Ascending aorta (tissue), 2 donors: ENCODE results near the gene BOLA3. TPM values are rescaled to one million over a fixed set of nuclear protein-coding genes. Genes with fewer than 3 reads are reported as not detected.

Experiments
- DNase-seq, 2 donors: peaks; one replicate each; pipeline ENCODE4 v3.0.0-alpha.2; 2019; ENCODE audit warnings: low spot score in 2 of 2
- H3K27ac ChIP-seq, 2 donors: fragments of 200-600 bp; sonication (generic); one replicate each; pipeline ENCODE4 v1.5.1; 2016 to 2017; ENCODE audit warnings: mild to moderate bottlenecking in 1 of 2
- H3K27me3 ChIP-seq: fragments of 200-600 bp; sonication (generic); one replicate; pipeline ENCODE4 v1.5.1; 2017
- H3K36me3 ChIP-seq, 2 donors: fragments of 200-600 bp; sonication (generic); one replicate each; pipeline ENCODE4 v1.5.1; 2016
- H3K4me1 ChIP-seq, 2 donors: fragments of 200-600 bp; sonication (generic); one replicate each; pipeline ENCODE4 v1.5.1; 2016 to 2017; ENCODE audit warnings: mild to moderate bottlenecking in 1 of 2
- H3K4me3 ChIP-seq, 2 donors: fragments of 200-600 bp; sonication (generic); one replicate each; pipeline ENCODE4 v1.5.1; 2016 to 2017; ENCODE audit warnings: mild to moderate bottlenecking in 1 of 2
- H3K9me3 ChIP-seq, 2 donors: fragments of 200-600 bp; sonication (generic); one replicate each; pipeline ENCODE4 v1.5.1; 2016
- intact Hi-C: fragments of 100-400 bp; cut with DNase I; formaldehyde crosslinking; loops from one replicate; pipeline ENCODE4 v1.15.1; 2023
- total RNA-seq: library from RNA; depleted of rRNA; stranded (reverse); fragments of >200 nt; gene quantifications from one replicate; pipeline ENCODE4 v1.1.0, GENCODE V29; 2016
- TF ChIP-seq, protein P1 (sequence below), 3 experiments: fragments of 200-600 bp in 2 of 3; fragments of 450-650 bp in 1 of 3; sonication (generic) in 2 of 3; IDR thresholded peaks; one replicate each; pipeline ENCODE4 v1.5.1; 2016 to 2019; ENCODE audit warnings: antibody characterized with exemption in 3 of 3, mild to moderate bottlenecking in 1 of 3, moderate library complexity in 1 of 3

BOLA3 gene
- total RNA-seq, 1 donor from 2014 or later = 47.3 TPM

DNA sequence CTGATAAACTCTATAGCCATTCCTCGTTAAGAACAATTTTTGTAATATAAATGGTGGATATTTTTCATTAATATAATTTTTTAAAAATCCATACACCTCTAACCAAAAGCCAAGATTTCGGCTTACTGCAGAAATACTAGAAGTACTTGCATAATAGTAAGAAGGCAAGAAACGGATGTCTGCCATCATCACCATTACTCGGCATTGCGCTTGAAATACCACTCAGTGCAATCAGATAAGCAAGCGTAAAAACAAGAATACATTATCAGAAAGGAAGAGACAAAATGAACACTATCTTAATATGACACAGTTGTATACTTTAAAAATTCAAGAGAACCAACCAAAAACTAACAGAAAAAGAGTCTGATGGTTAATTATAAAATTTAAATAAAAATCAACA lies 15.2 kb upstream of the BOLA3 start:
- no peak for DNase-seq
- Histone ChIP-seq H3K4me3 (no peak overlapping the region), H3K36me3 (peaks cover 79 to 80% of the 10 kb centered on the region in 2 donors), H3K27ac (no peak overlapping the region), H3K4me1 (no peaks in the 10 kb centered on the region), H3K9me3 (no peaks in the 10 kb centered on the region), H3K27me3 (no peaks in the 10 kb centered on the region)
- intact Hi-C loops = no loop called here
- TF ChIP-seq, protein P1, sequence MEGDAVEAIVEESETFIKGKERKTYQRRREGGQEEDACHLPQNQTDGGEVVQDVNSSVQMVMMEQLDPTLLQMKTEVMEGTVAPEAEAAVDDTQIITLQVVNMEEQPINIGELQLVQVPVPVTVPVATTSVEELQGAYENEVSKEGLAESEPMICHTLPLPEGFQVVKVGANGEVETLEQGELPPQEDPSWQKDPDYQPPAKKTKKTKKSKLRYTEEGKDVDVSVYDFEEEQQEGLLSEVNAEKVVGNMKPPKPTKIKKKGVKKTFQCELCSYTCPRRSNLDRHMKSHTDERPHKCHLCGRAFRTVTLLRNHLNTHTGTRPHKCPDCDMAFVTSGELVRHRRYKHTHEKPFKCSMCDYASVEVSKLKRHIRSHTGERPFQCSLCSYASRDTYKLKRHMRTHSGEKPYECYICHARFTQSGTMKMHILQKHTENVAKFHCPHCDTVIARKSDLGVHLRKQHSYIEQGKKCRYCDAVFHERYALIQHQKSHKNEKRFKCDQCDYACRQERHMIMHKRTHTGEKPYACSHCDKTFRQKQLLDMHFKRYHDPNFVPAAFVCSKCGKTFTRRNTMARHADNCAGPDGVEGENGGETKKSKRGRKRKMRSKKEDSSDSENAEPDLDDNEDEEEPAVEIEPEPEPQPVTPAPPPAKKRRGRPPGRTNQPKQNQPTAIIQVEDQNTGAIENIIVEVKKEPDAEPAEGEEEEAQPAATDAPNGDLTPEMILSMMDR (IDR thresholded peaks at IDR 0.05) = no peak

- H3K27ac ChIP-seq = no peak overlapping the region
- H3K4me1 ChIP-seq = no peaks in the 10 kb centered on the region
- TF ChIP-seq, protein P1 (IDR thresholded peaks at IDR 0.05) = no peak
- no peak overlapping the region for H3K4me3 ChIP-seq
- H3K36me3 ChIP-seq = peaks cover 57 to 78% of the 10 kb centered on the region in 2 donors
- DNase-seq = no peak
- H3K9me3 ChIP-seq = no peaks in the 10 kb centered on the region
- intact Hi-C loops = no loop called here
- no peaks in the 10 kb centered on the region for H3K27me3 ChIP-seq
Measured at GRCh38 chr2:74155830-74156229, 8.1 kb upstream of the BOLA3 start.

DNA sequence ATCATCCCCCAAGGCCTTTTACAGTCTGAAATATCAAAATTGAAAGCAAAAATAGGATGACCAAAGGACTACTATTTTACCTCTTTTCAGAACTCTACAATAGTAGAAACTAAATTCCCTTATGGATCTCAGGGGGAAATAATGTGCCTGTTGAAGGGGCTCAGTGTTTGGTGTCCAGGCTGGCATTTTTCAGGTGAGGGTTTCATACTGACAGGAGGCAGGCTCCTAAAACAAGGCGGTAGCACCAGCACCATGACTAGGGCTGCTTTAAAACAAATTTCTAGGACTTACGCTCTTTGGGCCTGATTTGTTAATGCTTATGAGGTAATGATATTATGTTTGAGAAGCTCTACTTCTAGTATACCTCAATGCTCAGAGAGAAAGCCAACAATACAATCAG lies 5.2 kb upstream of the BOLA3 start:
- DNase-seq = no peak
- Histone ChIP-seq H3K36me3 (peaks cover 36 to 49% of the 10 kb centered on the region in 2 donors), H3K4me3 (no peak overlapping the region), H3K27me3 (no peaks in the 10 kb centered on the region), H3K9me3 (no peaks in the 10 kb centered on the region), H3K4me1 (peaks cover 0 to 6% of the 10 kb centered on the region in 2 donors), H3K27ac (no peak overlapping the region)
- intact Hi-C loops = no loop called here
- TF ChIP-seq, protein P1 (IDR thresholded peaks at IDR 0.05) = no peak

- H3K27ac ChIP-seq = no peak overlapping the region
- peaks cover 11 to 18% of the 10 kb centered on the region in 2 donors for H3K36me3 ChIP-seq
- no peaks in the 10 kb centered on the region for H3K27me3 ChIP-seq
- intact Hi-C loops = loop anchor here (2.0 to 10.0 kb wide), 3 partner anchors 185 to 321 kb away; partner anchors contain the start of genes DGUOK and STAMBP
- TF ChIP-seq, protein P1 (IDR thresholded peaks at IDR 0.05) = no peak
- DNase-seq = no peak
- no peaks in the 10 kb centered on the region for H3K9me3 ChIP-seq
- H3K4me1 ChIP-seq = peaks cover 5 to 19% of the 10 kb centered on the region in 2 donors
- H3K4me3 ChIP-seq = no peak overlapping the region
Measured at GRCh38 chr2:74149570-74150319, 2.0 kb upstream of the BOLA3 start.

DNA sequence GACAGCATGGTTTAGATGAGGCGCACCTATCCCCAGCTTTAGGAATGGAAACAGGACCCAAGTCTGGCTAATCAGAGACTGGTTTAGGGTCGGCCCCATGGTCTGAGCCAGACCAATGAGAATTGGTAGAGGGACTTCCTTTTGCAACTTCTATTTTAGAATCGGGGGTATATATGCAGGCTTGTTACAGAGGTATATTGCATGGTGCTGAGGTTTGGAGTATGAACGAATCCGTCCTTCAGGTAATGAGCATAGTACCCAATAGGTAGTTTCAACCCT lies 1.5 kb upstream of the BOLA3 start:
- no peaks in the 10 kb centered on the region for H3K27me3 ChIP-seq
- no peak for DNase-seq
- H3K36me3 ChIP-seq = peaks cover 11 to 16% of the 10 kb centered on the region in 2 donors
- TF ChIP-seq, protein P1 (IDR thresholded peaks at IDR 0.05) = no peak
- intact Hi-C loops = loop anchor here (2.0 to 10.0 kb wide), 3 partner anchors 186 to 320 kb away; partner anchors contain the start of genes DGUOK and STAMBP
- H3K27ac ChIP-seq = no peak overlapping the region
- no peaks in the 10 kb centered on the region for H3K9me3 ChIP-seq
- peaks cover 5 to 19% of the 10 kb centered on the region in 2 donors for H3K4me1 ChIP-seq
- no peak overlapping the region for H3K4me3 ChIP-seq
